ENCODE measurements around the gene FXYD5.
"Not testable (repeated sequence)": the region's sequence is repeated elsewhere in the genome, so short reads cannot be mapped to it uniquely, and the experiment has no call there.

FXYD5 gene

GRCh38 chr19:35181387-35181786 lies 26.9 kb downstream of the FXYD5 start:
- DNase-seq (ENCODE audit: low read depth): no peak

DNA sequence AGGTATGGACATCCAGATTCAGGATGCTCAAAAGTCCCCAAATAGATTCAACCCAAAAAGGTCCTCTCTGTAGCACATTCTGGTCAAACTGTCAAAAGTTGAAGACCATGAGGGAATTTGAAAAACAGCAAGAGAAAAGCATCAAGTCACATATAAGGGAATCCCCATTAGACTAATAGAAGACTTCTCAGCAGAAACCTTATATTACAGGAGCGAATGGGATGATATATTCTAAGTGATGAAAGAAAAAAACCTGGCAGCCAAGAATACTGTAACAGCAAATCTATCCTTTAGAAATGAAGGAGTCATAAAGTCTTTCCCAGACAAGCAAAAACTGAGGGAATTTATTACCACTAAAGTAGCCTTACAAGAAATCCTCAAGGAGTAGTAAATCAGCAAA lies 29.7 kb downstream of the FXYD5 start:
- DNase-seq (ENCODE audit: low read depth): no peak

GRCh38 chr19:35184884-35185283 lies 30.3 kb downstream of the FXYD5 start:
- DNase-seq (ENCODE audit: low read depth): no peak

- no peak for DNase-seq (ENCODE audit: low read depth)
Observed at GRCh38 chr19:35194012-35194984, 39.8 kb downstream of the FXYD5 start.

DNA sequence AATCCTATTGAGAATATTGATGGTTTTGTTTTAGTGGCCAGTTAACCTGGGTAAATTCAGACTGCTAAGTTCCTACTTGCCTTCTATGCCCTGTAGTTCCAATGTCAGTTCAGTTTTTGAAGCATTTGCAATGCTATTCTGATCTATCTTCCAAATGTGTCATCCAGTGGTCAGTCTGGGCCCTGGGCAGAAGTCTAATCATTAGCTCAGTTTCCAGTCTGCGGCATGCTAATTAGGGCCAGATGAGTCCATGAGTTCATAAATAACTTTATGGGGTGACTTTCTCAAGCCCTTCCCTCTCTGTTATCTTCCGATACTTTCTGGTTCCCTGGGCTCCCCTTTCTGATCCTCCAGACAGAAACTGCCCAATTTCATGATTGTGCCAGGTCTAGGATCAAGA lies 41.3 kb downstream of the FXYD5 start:
- no peak for DNase-seq (ENCODE audit: low read depth)

- DNase-seq (ENCODE audit: low read depth): not testable (repeated sequence)
Observed at GRCh38 chr19:35196861-35197260, 42.3 kb downstream of the FXYD5 start.

DNA sequence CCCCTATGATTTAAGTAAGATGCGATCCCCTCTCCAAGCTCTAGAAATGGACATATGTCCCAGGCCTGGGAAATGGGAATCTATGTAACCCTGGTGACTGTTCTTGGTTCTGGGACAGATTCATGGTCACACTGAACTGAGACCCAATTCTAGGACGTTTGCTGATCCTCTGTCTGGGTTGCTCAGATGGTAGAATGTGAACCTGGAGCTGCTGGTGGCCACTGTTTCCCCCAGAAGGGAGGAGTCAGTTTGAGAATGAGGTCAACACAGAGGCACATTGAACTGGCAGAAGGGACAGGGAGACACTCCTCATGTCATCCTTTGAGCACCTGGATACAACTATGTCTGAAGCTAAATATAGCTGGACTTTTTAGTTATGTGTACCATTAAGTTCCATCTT lies 44.9 kb downstream of the FXYD5 start:
- no peak for DNase-seq (ENCODE audit: low read depth)

DNA sequence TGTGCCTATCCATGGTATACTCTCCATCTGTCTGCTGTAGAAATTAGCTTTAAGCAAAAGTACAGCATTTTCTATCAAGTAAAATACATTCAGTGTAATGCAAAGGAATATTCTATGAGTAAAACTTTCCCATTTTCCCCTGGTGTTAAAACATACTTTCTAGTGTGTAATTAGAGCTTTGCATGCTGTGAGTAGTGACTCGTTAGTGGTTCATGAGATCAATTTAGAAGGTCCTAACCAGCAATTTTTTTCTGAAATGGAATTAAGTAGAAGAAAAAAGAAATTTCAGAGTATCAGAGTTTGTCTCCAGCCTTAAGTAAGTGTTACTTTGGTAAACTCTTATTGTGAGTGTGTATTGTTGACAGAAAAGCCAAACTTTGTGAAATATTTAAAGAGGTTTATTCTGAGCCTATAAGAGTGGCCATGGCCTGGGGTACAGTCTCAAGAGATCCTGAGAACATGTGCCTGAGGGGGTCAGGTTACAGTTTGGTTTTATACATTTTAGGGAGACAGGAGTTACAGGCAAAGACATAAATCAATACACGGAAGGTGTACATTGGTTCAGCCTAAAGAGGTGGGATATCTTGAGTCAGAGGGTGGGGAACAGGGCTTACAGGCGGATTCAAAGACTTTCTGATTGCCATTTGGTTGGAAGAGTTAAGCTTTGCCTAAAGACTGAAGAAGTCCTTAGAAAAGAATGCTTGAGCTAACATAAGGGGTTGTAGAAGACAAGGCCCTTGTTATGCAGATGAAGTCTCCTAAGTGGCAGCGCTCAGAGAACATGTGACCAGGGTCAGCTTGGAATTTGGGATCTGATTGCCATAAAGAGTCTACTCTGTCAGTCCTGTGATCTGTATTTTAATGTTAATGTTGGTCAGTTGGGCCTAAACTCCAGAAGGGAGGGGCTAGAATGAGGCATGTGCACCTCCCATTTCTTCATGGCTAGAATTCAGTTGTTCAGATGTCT lies 48.5 kb downstream of the FXYD5 start:
- no peak for DNase-seq (ENCODE audit: low read depth)

DNA sequence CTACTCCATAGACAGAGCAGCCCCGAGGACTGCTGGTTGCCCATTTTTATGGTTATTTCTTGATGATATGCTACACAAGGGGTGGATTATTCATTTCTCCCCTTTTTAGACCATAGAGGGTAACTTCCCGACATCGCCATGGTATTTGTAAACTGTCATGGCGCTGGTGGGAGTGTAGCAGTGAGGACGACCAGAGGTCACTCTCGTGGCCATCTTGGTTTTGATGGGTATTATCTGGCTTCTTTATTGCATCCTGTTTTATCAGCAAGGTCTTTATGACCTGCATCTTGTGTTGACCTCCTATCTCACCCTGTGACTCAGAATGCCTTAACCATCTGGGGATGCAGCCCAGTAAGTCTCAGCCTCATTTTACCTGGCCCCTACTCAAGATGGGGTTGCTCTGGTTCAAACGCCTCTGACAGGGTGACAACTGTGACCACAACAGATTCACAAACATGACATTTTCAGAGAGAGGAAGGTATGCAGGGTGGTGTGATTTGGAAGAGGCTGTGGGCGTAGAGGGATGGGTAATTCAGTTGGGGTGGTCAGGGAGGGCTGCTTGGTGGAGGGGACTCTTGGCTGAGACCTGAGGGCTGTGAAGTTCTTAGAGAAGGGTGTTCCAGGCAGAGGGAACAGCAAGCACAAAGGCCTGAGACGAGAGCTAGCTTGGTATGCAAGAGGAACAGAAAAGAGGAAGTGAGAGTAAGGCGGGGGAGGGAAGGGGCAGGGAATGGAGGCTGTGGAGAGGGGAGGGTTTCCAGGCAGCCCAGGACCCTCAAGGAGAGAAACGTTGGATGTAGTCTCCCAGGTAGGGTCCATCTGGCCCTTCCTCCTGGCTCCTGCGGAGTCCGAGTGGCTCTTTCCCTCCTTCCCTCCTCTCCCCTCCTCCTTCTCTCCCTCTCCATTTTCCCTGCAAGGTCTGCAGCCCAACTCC lies 50.5 kb downstream of the FXYD5 start:
- DNase-seq (ENCODE audit: low read depth): no peak

DNA sequence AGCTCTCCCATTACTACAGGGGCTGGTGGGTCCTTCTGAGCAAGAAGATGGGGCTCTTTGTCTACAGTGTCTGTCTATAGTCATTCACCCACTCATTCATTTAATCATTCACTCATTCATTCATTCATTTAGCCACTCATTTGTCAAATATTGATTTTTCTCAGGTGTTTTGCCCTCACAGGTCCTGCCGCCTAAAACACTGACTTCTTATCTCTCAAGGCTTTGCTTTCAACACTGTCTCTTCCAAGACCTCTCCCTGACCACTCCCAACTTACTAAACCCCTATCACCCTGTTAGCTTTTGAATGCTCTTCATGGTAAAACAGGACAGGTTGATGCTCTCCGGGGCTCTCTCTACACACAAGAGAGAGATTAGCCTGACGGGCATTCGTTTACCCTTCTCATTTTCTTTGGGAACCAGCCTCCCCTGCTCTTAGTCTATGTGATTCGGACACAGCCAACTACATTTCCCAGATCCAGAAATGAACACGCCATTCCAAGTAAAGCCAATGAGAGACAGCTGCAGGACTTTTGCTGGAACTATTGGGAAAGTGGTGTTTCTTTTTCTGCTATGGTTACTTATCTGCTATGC lies 51.3 kb downstream of the FXYD5 start:
- no peak for DNase-seq (ENCODE audit: low read depth)

GRCh38 chr19:35206379-35206778 lies 51.8 kb downstream of the FXYD5 start:
- no peak for DNase-seq (ENCODE audit: low read depth)

DNA sequence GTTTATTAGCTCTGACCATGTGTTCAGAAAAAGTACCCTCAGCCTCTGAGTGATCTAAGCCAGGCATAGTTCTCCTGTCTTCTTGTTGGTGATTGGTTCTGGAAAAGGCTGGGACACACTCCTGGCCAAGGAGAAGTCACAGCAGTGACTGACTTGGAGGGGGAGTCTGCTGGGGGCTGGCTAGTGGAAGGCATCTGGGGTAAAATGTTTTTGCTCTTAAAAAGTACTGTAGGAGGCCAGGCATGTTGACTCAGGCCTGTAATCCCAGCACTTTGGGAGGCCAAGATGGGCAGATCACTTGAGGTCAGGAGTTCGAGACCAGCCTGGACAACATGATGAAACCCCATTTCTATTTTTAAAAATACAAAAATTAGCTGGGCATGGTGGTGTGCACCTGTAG lies 52.3 kb downstream of the FXYD5 start:
- DNase-seq (ENCODE audit: low read depth): no peak

- no peak for DNase-seq (ENCODE audit: low read depth)
Observed at GRCh38 chr19:35207391-35207871, 52.9 kb downstream of the FXYD5 start.

GRCh38 chr19:35208121-35208520 lies 53.6 kb downstream of the FXYD5 start:
- no peak for DNase-seq (ENCODE audit: low read depth)

DNA sequence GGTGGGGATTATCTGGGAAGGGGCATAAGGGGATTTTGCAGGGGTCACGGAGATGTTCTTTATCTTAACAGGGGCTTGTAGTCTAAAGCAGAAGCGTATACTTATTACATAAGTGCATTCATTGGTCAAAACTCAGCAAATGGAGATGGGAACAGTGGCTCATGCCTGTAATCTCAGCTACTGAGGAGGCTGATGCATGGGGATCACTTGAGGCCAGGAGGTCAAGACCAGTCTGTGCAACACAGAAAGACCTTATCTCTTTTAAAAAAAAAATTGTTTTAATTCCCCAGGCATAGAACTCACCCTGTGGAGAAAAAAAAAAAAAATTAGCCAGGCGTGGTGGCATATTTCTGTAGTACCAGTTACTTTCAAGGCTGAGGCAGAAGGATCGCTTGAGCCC lies 55.1 kb downstream of the FXYD5 start:
- DNase-seq (ENCODE audit: low read depth): no peak

DNA sequence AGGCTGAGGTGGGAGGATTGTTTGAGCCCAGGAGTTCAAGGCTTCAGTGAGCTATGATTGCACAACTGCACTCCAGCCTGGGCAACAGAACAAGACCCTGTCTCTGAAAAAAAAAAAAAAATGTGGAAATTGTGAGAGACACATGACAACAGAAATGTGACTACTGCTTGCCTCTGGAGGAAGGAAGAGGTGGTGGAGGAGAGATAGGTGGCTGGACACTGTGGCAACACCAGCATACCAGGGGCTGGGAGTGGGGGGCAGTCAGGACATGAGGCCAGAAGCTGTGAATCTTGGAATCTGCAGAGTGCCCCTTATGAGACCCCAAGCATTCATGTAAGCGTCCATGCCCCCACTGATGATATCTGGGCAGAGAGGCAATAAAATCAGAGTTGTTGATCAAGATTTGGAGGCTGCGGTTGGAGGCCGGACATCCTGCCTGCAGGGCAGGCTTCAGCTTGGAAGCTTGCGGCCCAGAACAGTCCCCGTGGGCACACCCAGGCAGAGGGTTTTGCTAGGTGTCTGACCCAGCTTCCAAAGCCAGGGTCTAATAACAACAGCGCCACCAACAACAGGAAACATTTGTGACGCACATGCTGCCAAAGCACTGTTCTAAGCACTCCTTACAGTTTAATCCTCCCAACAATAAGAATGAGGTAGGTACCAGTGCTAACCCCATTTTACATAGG lies 57.2 kb downstream of the FXYD5 start:
- peak; percentile 47 for DNase-seq (ENCODE audit: low read depth)

DNA sequence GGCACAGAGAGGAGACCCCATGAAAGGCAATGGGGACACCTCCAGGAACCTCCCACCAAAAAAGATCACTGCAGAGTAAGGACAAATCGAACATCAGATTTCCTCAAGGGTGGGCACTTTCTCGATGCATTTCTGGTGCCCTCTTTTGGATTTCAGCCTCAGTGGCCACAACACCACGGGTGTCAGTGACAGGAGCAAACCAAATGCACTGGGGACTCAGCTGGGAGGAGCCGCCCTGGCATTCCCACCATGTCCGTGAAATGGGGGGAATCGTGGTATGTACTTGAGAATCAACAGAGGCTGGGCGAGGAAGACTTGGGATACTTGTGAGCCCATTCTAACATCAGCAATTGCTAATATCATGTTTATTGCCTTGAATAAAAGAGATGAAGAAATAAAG lies 57.7 kb downstream of the FXYD5 start:
- DNase-seq (ENCODE audit: low read depth): no peak

GRCh38 chr19:35213663-35214632 lies 59.4 kb downstream of the FXYD5 start:
- DNase-seq (ENCODE audit: low read depth): peak; percentile 58

DNA sequence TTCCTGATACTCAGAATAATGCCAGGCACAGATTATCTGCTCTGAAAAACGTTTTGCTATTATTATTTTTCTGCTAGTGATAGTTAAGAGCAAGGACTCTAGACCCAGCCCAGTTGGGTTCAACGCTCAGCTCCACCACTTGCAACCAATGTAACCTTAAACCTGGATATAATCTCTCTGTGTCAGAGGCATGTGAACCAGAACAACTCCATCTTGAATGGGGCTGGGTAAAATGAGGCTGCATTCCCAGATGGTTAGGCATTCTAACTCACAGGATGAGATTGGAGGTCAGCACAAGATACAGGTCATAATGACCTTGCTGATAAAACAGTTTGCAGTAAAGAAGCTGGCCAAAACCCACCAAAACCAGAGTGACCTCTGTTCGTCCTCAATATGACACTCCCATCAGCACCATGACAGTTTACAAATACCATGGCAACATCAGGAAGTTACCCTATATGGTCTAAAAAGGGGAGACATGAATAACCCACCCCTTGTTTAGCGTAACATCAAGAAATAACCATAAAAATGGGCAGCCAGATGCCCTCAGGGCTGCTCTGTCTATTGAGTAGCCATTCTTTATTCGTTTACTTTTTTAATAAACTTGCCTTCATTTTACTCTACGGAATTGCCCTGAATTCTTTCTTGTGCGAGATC lies 60.4 kb downstream of the FXYD5 start:
- DNase-seq (ENCODE audit: low read depth): no peak

Data from activated T-helper 9 cell treated with anti-CD3 and anti-CD28 coated beads, Interleukin-2, amount 50 U/mL, for 16 hours (primary cell).